HepG2 (cell line): ENCODE measurements around the gene BAZ1B. TPM values are rescaled to one million over a fixed set of nuclear protein-coding genes. Genes with fewer than 3 reads are reported as not detected.

Experiments
- ATAC-seq: fragments of 200-7000 bp; cut with Tn5 transposase; 3 replicates; pipeline ENCODE4 v1.9.1; 2020; ENCODE audit warnings: mild to moderate bottlenecking, moderate library complexity
- BruUV-seq: library from RNA; stranded (reverse); fragments of 400-500 nt; replicated peaks from 2 replicates; lab custom pipeline; 2021; lab: Mats Ljungman, UMichigan
- CTCF ChIA-PET: fragments of 300-600 bp; formaldehyde crosslinking; extraction: SDS; loops from one replicate; lab custom pipeline; 2021; ENCODE audit warnings: low total read pairs, inconsistent platforms, low intra/inter-chr PET ratio; lab: Yijun Ruan, JAX
- POLR2A ChIA-PET: fragments of 350-600 bp; sonication (Branson Sonifier 250); formaldehyde crosslinking; loops from one replicate; lab custom pipeline; 2020; ENCODE audit warnings: antibody characterized with exemption, inconsistent platforms; lab: Yijun Ruan, JAX
- DNase-seq: peaks from one replicate; pipeline ENCODE4 v3.0.0-alpha.2; 2015; ENCODE audit warnings: low spot score
- FAIRE-seq: peaks from 3 replicates; lab custom pipeline; 2011; peaks lifted over from hg19 to GRCh38; lab: Jason Lieb, UNC
- H2AFZ ChIP-seq: one replicate; pipeline ENCODE4 v1.6.1; 2011; ENCODE audit warnings: low read length, inconsistent platforms
- H3K27ac ChIP-seq: fragments of 300-600 bp; 3 replicates; pipeline ENCODE4 v1.8.0; 2011; ENCODE audit warnings: mixed run types, mild to moderate bottlenecking, mixed read lengths, low read length, inconsistent platforms; ENCODE audit not compliant: insufficient read depth; ENCODE audit errors: extremely low read length
- H3K27me3 ChIP-seq, 2 experiments: fragments of 200-600 bp in 1 of 2; 2 replicates in 1 of 2; 3 replicates in 1 of 2; pipeline versions ENCODE4 v1.6.0 to v1.8.0; 2011; ENCODE audit warnings: low read length in 2 of 2, mild to moderate bottlenecking in 2 of 2, moderate library complexity in 2 of 2, inconsistent platforms in 1 of 2; ENCODE audit not compliant: insufficient read depth in 2 of 2, control insufficient read depth in 1 of 2
- H3K36me3 ChIP-seq, 2 experiments: fragments of 200-600 bp in 1 of 2; replicated peaks in 1 of 2; 2 replicates in 1 of 2; 3 replicates in 1 of 2; pipeline versions ENCODE4 v1.5.1 to v1.8.0; 2011; ENCODE audit warnings: low read length in 2 of 2, inconsistent platforms in 1 of 2; ENCODE audit not compliant: insufficient read depth in 2 of 2, control insufficient read depth in 1 of 2
- H3K4me1 ChIP-seq: 2 replicates; pipeline ENCODE4 v1.5.1; 2012; ENCODE audit warnings: low read length, inconsistent platforms; ENCODE audit not compliant: insufficient read depth
- H3K4me2 ChIP-seq: 2 replicates; pipeline ENCODE4 v1.6.0; 2011; ENCODE audit warnings: low read depth, low read length, inconsistent platforms
- H3K4me3 ChIP-seq, 3 experiments: fragments of 200-600 bp in 1 of 3; sonication (generic), shearing (Covaris generic) in 1 of 3; replicated peaks in 1 of 3; 2 replicates each; pipeline ENCODE4 v1.5.1; 2011 to 2016; ENCODE audit warnings: low read length in 3 of 3, inconsistent platforms in 2 of 3, low read depth in 2 of 3, mild to moderate bottlenecking in 2 of 3, control low read depth in 1 of 3, mixed read lengths in 1 of 3; ENCODE audit not compliant: insufficient read depth in 1 of 3
- H3K79me2 ChIP-seq: one replicate; pipeline ENCODE4 v1.6.1; 2011; ENCODE audit warnings: low read length, inconsistent platforms; ENCODE audit not compliant: insufficient read depth
- H3K9ac ChIP-seq: 2 replicates; pipeline ENCODE4 v1.6.0; 2011; ENCODE audit warnings: mild to moderate bottlenecking, low read depth, low read length, inconsistent platforms; ENCODE audit not compliant: insufficient read depth
- H3K9me3 ChIP-seq: 2 replicates; pipeline ENCODE4 v1.5.1; 2012; ENCODE audit warnings: mild to moderate bottlenecking, low read length
- H4K20me1 ChIP-seq: 2 replicates; pipeline ENCODE4 v1.6.0; 2011; ENCODE audit warnings: inconsistent platforms, mild to moderate bottlenecking, low read length, moderate library complexity; ENCODE audit not compliant: insufficient read depth
- HDAC1 ChIP-seq: sonication (generic); formaldehyde crosslinking; IDR thresholded peaks from 2 replicates; pipeline ENCODE4 v1.5.1; 2020; ENCODE audit warnings: mild to moderate bottlenecking, missing genetic modification reagents
- MAFK ChIP-seq, 2 experiments: IDR thresholded peaks in 1 of 2; conservative IDR thresholded peaks in 1 of 2; 2 replicates each; pipeline ENCODE4 v1.6.1; 2011; ENCODE audit warnings: improper control_type of control experiment in 2 of 2, low read length in 2 of 2
- MTA3 ChIP-seq: sonication (generic); formaldehyde crosslinking; IDR thresholded peaks from 2 replicates; pipeline ENCODE4 v1.4.0; 2020; ENCODE audit warnings: missing genetic modification reagents
- MXD3 ChIP-seq: IDR thresholded peaks from 2 replicates; pipeline ENCODE4 v1.6.1; 2016; ENCODE audit warnings: mild to moderate bottlenecking, missing biosample characterization, missing genetic modification reagents
- NFKBIZ ChIP-seq: IDR thresholded peaks from 2 replicates; pipeline ENCODE4 v1.6.1; 2018; ENCODE audit warnings: missing genetic modification reagents, missing compliant biosample characterization
- NFYC ChIP-seq: IDR thresholded peaks from 2 replicates; pipeline ENCODE4 v1.6.1; 2016; ENCODE audit warnings: missing genetic modification reagents, missing compliant biosample characterization
- RFX5 ChIP-seq: IDR thresholded peaks from 2 replicates; pipeline ENCODE4 v1.6.1; 2011; ENCODE audit warnings: low read depth, low read length, improper control_type of control experiment
- USF2 ChIP-seq, 2 experiments: sonication (generic) in 1 of 2; formaldehyde crosslinking in 1 of 2; IDR thresholded peaks; 2 replicates each; pipeline versions ENCODE4 v1.5.1 to v1.6.1; 2011 to 2020; ENCODE audit warnings: borderline replicate concordance in 1 of 2, low read depth in 1 of 2, low read length in 1 of 2, mild to moderate bottlenecking in 1 of 2, missing genetic modification reagents in 1 of 2, moderate library complexity in 1 of 2
- ZC3H13 ChIP-seq: sonication (generic); formaldehyde crosslinking; IDR thresholded peaks from 2 replicates; pipeline ENCODE4 v1.8.1; 2023; ENCODE audit warnings: mild to moderate bottlenecking, missing genetic modification reagents, moderate library complexity
- ZNF251 ChIP-seq: sonication (generic); formaldehyde crosslinking; IDR thresholded peaks from 2 replicates; pipeline ENCODE4 v1.9.0; 2021; ENCODE audit warnings: mild to moderate bottlenecking, missing genetic modification reagents
- ZNF275 ChIP-seq: sonication (generic); formaldehyde crosslinking; IDR thresholded peaks from 2 replicates; pipeline ENCODE4 v1.8.0; 2022; ENCODE audit warnings: missing genetic modification reagents, mild to moderate bottlenecking, inconsistent platforms, borderline replicate concordance
- ZNF430 ChIP-seq: sonication (generic); formaldehyde crosslinking; IDR thresholded peaks from 2 replicates; pipeline ENCODE4 v1.9.0; 2021; ENCODE audit warnings: mild to moderate bottlenecking, missing genetic modification reagents
- ZNF431 ChIP-seq: sonication (generic); formaldehyde crosslinking; IDR thresholded peaks from 2 replicates; pipeline ENCODE4 v1.9.0; 2022; ENCODE audit warnings: missing genetic modification reagents, low read depth, mild to moderate bottlenecking, borderline replicate concordance
- ZNF558 ChIP-seq: sonication (generic); formaldehyde crosslinking; IDR thresholded peaks from 2 replicates; pipeline ENCODE4 v1.9.0; 2022; ENCODE audit warnings: mild to moderate bottlenecking, missing genetic modification reagents, borderline replicate concordance
- ZNF563 ChIP-seq: sonication (generic); formaldehyde crosslinking; IDR thresholded peaks from 2 replicates; pipeline ENCODE4 v1.8.0; 2022; ENCODE audit warnings: mild to moderate bottlenecking, moderate library complexity, missing genetic modification reagents
- ZNF615 ChIP-seq: sonication (generic); formaldehyde crosslinking; IDR thresholded peaks from 2 replicates; pipeline ENCODE4 v1.5.0; 2020; ENCODE audit warnings: mild to moderate bottlenecking, missing genetic modification reagents, borderline replicate concordance
- WGBS: methylation state at CpG from one replicate; pipeline ENCODE4 v1.1.6; 2017; ENCODE audit warnings: low lambda C conversion rate; 5-methylcytosine and 5-hydroxymethylcytosine counted together
- in situ Hi-C: cut with HindIII; loops from 2 replicates; pipeline ENCODE4 v1.10.0; 2017; ENCODE audit warnings: low pct_unique_long_range_greater_than_20kb; ENCODE audit not compliant: extremely low pct_ligation_motif_present
- intact Hi-C: fragments of 100-400 bp; cut with micrococcal nuclease; formaldehyde crosslinking; loops from one replicate; pipeline ENCODE4 v1.10.0; 2022; ENCODE audit not compliant: unreplicated experiment
- polyA plus RNA-seq, 8 experiments: library from polyadenylated mRNA; depleted of rRNA in 3 of 8; stranded (reverse) in 7 of 8; unstranded in 1 of 8; fragments of >200 nt; fragmentation: Illumina TruSeq in 4 of 8; extraction: Trizol in 4 of 8; gene quantifications; 2 replicates each; pipeline versions ENCODE4 v1.2.1 to v1.2.3, GENCODE V29; 2011 to 2016; ENCODE audit warnings: low read depth in 4 of 8, missing spikeins in 1 of 8, mixed read lengths in 1 of 8; ENCODE audit not compliant: insufficient read depth in 1 of 8
- total RNA-seq, 5 experiments: library from RNA; depleted of rRNA; stranded (reverse); fragments of >200 nt; fragmentation: Illumina TruSeq; extraction: Trizol; gene quantifications; 2 replicates each; pipeline ENCODE4 v1.2.3, GENCODE V29; 2016; ENCODE audit warnings: low read depth in 1 of 5

BAZ1B gene
- total and polyA plus RNA-seq, 2 of the 13 experiments (the other 11 are each of a cell fraction or from before 2014, with no cell fraction given) = 18.6 to 69.4 TPM

DNA sequence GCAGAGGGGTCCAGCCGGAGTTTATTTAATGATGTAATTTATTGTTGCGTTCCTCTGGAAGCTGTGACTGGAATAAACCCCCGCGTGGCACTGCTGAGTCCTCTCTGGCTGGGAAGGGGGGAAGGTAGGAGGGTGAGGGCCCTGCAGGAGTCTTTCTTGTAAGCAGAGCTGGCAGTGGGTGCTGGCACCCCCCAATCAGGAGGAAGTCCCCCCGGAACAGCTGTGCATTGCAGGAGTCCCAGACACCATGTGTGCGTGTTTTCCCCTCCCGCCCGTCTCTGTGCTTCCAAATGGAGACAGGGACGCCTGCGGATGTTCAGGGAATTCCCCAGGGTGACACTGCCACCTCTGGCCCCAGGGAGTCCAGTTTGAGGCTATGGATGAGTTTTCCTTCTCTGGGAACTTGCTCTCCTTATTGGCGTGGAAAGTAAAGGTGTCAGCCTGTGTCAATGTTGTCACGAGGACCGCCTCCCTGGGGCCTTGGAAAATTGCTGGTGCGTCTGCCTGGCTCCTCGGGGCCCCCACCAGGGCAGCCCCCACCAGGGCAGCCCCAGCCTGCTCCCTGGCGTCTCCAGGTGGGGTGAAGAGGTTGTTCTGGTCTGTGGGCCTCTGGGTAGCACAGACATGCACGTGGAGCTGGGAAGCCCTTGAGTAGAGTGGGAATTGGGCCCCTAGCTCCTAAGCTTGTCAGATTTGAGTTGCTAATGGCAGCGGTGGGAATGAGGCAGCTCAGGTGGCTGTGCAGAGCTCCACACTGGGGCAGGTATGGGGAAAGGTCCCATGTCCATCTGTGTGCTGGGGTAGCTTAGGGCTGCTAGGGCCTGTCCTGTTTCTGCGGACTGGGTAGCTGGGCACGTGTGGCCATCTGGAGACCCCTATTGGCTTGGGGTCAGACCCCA lies 85.8 kb downstream of the BAZ1B start (continued):
- no peak for TF ChIP-seq USF2 (IDR thresholded peaks at IDR 0.05; ENCODE audit: low read depth, low read length)
- TF ChIP-seq USF2 (CRISPR knock-in tag; IDR thresholded peaks at IDR 0.05; ENCODE audit: borderline replicate concordance) = no peak

- Histone ChIP-seq H3K79me2 (no peaks in the 10 kb centered on the region), H3K9ac (no peak overlapping the region), H3K4me1 (peaks cover 39% of the 10 kb centered on the region), H3K27me3 (peaks cover 0 to 4% of the 10 kb centered on the region in 2 experiments; a peak in 1 of 5 replicates), H3K36me3 (peaks cover 1 to 3% of the 10 kb centered on the region in 2 experiments; a peak in 2 of 5 replicates), H3K4me2 (peak overlapping the region; percentile 69; the same call in 1 of the 2 replicates), H2AFZ (no peak overlapping the region), H3K9me3 (no peaks in the 10 kb centered on the region), H4K20me1 (no peaks in the 10 kb centered on the region), H3K27ac (no peak overlapping the region), H3K4me3 (peak overlapping the region in 2 of 3 experiments; percentile 5 to 49; a peak in 2 of 6 replicates)
- 95% methylated on average over 4 of the region's 28 CpGs for WGBS
- POLR2A ChIA-PET = interaction anchor here (0.9 to 1.5 kb wide), 3 partner anchors 11 to 111 kb away, joined by 3 to 4 read pairs (median 3); no protein-coding TSS in a partner anchor
- intact Hi-C loops (loop anchor here (1.0 to 5.0 kb wide), 2 partner anchors 93 to 113 kb away; no protein-coding TSS in a partner anchor), in situ Hi-C loops (loop anchor here (5.0 kb wide), 1 partner anchor 93 kb away; no protein-coding TSS in a partner anchor)
- ATAC-seq (peak; percentile 4), DNase-seq (no peak), FAIRE-seq (no peak)
- BruUV-seq = no TSS peak
- CTCF ChIA-PET = no interaction called here
- TF ChIP-seq MAFK (conservative IDR thresholded peaks at IDR 0.05 in 1 of 2, IDR thresholded peaks at IDR 0.05 in 1 of 2; ENCODE audit: low read length in 2 of 2) (no peak), ZNF558 (no peak), ZNF430 (CRISPR knock-in tag) (no peak), MXD3 (CRISPR knock-in tag) (no peak), NFKBIZ (CRISPR knock-in tag) (no peak), ZC3H13 (0 out of 2 replicates have a peak, but pooled peaks have one; percentile 26), ZNF251 (CRISPR knock-in tag) (no peak), NFYC (no peak), ZNF275 (no peak), ZNF431 (CRISPR knock-in tag) (no peak), ZNF615 (CRISPR knock-in tag) (no peak), HDAC1 (CRISPR knock-in tag) (no peak), MTA3 (CRISPR knock-in tag) (no peak), RFX5 (peak; percentile 83), ZNF563 (no peak)
Observed at GRCh38 chr7:73435471-73436009, 86.6 kb downstream of the BAZ1B start.
